ACHN (cell line): ENCODE results near the gene CHRNG.

Experiments
- DNase-seq: peaks from one replicate; pipeline ENCODE4 v3.0.0-alpha.2; 2015
- in situ Hi-C: cut with HindIII; loops from 2 replicates; pipeline ENCODE4 v1.10.0; 2017; ENCODE audit warnings: low sequenced_read_pairs, low pct_ligation_motif_present, low pct_unique_long_range_greater_than_20kb

The CHRNG gene

DNA sequence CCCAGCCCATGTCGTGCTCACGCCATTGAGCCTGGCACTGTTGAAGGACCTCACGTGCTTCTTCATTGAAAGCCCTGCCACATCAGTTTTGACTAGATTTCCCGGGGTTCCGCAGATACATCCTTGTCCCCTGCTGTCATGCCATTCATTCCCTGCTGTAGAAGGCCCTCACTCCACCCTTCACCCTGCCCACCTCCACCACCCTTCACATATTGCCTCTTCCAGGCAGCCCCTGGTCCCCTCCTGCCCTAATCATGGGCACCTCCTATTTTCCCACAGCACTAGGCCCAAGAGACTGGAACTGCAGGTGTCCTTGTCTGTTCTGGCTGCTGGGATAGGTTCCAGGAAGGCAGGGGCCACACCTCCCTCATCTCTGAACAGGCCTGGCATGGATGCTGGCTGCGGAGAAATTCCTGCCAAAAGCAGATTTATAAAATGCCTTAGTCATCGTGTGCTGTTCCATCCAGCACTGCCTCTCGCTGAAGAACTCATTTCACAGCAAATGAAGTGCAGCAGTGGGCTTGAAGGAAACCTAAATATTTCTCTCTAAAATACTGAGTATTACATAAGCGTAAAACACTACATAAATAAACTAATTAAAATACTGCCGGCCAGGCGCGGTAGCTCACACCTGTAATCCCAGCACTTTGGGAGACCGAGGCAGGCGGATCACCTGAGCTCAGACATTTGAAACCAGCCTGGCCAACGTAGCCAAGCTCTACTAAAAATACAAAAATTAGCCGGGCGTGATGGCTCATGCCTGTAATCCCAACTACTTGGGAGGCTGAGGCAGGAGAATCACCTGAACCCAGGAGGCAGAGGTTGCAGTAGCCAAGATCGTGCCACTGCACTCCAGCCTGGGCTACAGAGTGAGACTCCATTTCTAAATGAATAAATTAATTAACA is 49.4 kb downstream of the CHRNG start:
- peak; percentile 76 for DNase-seq
- in situ Hi-C loops: no loop called here

DNA sequence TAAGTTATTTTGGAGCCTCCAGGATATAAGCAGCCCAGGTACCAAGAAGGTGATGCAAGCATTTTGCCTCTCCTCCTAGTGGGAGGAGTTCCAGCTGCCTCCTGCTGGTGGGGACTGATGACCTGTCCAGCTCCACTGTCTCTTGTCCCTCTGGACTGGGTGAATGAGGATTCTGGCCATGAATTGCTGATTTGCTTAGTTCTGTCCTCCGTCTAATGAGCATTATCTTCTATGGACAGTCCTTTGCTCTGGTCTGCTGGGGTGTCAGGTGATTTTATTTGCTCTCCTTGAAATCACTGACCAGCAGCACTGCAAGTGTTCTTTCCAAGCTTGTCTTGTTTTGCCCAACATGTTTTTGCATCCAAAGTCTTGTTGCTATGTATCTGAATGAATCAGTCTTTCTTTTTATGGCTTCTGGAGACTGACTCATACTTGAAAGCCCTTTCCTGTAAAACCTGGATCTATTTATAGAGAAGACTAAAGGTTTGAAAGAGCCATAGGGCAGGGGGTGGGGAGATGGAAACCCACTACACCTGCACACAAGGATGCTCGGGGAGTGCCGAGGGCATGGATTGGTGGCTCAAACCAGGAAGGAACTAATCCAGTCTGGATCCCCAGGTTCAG is 53.4 kb downstream of the CHRNG start:
- peak; percentile 84 for DNase-seq
- in situ Hi-C loops: no loop called here

DNA sequence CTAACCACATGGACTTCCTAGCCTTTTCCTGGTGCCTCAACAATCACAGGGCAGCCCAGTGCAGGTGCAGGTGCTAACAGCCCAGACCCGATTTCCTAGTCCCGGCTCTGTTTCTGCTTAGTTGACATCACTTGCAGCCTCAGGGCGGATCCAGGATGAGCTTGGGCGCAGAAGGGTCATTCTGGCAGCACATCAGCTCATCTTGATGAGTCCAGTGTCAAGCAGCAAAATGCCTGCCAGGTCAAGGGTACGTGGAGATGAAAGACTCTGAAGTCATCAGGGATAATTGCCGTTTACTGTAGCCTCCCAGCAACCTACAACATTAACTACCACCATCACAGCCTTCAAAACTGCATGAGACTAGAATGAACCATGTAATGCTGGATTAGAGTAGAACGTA is 54.5 kb downstream of the CHRNG start:
- no peak for DNase-seq
- in situ Hi-C loops: no loop called here
